Left lobe of liver (tissue), 2 donors: ENCODE measurements around the gene CCR6. TPM values are rescaled to one million over a fixed set of nuclear protein-coding genes. Genes with fewer than 3 reads are reported as not detected.
"Not testable (repeated sequence)": the region's sequence is repeated elsewhere in the genome, so short reads cannot be mapped to it uniquely, and the experiment has no call there.

Experiments used
- ATAC-seq: fragments of 200-7000 bp; cut with Tn5 transposase; one replicate; pipeline ENCODE4 v1.9.1; 2020; ENCODE audit warnings: mild to moderate bottlenecking, moderate library complexity
- DNase-seq: peaks from one replicate; pipeline ENCODE4 v3.0.0-alpha.2; 2020; ENCODE audit warnings: low spot score
- total RNA-seq: library from RNA; stranded (reverse); gene quantifications from one replicate; pipeline ENCODE4 v1.2.1, GENCODE V29; 2021
- donor health status: DM: no; HTN: no; CAD: no; lungs with moderate emphysema.
- donor health status: DM: no; HTN: yes; CAD: no.

CCR6 gene
- total RNA-seq, 1 donor from 2014 or later = not detected

DNA sequence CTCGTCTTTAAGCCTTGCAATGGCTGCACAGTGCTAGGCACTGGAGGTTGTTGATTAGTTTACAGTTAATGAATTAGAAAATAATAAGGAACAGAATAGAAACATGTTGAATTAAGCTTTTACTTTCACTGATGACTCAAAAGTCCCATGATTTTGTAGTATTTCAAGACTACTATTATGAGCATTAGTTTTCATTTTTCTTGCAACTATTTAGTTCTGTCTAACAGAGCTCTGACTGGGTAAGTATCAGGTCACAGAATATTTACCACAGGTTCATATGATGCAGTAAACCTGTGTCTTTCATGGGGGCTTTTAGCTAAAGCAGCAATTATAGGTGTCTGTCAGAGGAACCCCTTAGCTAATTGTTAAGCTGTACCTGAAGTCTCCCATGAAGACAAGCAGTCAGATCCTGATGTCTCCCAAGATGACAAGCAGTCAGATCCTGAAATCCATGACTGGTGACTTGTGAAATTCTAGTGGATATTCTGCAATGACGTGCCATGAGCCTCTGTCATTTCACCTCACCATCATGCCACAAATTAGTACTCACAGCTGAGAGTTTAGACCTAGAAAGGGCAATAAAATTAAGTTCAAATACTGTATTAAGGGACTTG lies 43.1 kb downstream of the CCR6 start:
- DNase-seq (no peak), ATAC-seq (no peak)

DNA sequence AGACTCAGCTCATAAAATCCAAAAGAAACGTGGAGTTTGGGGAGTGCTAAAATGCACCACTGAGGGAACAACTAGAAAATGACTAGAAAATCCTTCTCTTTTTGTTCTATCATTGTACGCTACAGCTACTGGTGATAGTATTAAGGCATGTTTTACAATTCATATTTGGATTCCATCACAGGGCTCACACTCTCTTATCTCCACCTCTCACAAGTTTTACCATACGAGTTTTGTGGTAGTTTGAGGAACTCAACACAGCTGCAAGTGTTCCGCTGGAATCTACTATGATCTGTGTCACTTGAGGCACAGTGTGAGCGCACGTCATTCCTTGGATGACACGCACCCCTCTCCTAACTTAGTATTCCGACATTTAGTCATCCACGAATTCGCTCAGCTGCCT lies 44.8 kb downstream of the CCR6 start:
- not testable (repeated sequence) for DNase-seq, ATAC-seq

DNA sequence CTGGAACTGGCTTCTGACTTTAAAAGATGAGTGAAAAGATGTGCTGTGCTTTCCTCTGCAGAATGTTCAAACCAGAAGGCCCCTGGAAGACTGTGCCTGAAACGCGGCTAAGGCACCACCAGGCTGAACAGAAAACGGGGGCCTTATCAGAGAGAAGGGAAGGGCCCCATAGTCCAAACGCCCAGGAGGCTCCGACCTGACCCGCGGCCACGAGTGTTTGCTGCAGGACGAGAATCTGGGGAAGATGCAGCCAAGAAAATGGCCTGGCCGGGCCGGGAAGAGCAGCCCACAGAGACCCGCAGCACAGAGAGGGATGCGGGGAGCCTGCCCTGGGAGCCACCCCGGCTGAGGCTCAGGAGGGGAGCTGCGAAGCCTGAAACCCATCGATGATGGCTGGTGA lies 45.4 kb downstream of the CCR6 start:
- DNase-seq, ATAC-seq: not testable (repeated sequence)

- not testable (repeated sequence) for DNase-seq, ATAC-seq
These were observed 47.0 kb downstream of the CCR6 start for GRCh38 chr6:167169867-167170266.

GRCh38 chr6:167171300-167171699 lies 48.4 kb downstream of the CCR6 start:
- not testable (repeated sequence) for ATAC-seq, DNase-seq

DNA sequence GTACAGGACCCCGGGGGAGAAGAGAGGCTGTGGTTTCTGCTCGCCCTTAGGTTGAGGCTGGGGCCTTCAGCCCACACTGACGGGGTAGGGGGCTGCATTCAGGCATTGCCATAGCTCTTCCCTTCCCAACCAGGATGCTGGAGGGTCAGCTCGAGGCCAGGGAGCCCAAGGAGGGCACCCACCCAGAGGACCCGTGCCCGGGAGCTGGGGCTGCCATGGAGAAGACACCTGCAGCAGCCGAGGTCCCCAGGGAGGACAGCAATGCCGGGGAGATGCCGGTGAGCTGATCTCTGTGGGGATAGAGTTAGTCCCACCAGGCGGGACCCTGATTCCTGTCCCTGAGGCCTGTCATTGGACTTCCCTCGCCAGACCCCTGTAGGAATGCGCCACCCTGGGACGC lies 49.1 kb downstream of the CCR6 start:
- ATAC-seq, DNase-seq: not testable (repeated sequence)

GRCh38 chr6:167177271-167177670 lies 54.4 kb downstream of the CCR6 start:
- DNase-seq, ATAC-seq: not testable (repeated sequence)

GRCh38 chr6:167178896-167179655 lies 56.2 kb downstream of the CCR6 start:
- ATAC-seq = not testable (repeated sequence)

GRCh38 chr6:167180086-167180485 lies 57.2 kb downstream of the CCR6 start:
- not testable (repeated sequence) for DNase-seq, ATAC-seq

More at GRCh38 chr6:167178896-167179655, 56.2 kb downstream of the CCR6 start:
- not testable (repeated sequence) for DNase-seq

DNA sequence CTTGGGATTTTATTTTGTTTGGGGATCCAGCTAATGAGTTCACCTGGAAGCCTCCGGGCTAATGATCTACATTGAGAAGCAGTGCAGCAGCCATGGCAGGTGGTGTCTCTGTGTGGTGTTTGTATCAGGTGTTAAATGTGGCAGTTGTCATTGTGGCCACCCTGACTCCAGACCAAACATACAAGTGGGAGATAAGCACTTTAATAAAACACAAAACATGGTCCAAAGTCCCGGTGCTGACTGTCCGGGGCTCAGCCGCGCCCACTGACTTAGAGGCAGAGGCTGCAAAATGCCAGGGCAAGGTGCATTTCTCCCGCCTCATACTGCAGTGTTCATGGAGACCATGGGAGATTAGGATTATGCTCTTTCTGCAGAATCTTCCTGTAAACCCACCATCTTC lies 58.5 kb downstream of the CCR6 start:
- ATAC-seq = peak; percentile 65
- not testable (repeated sequence) for DNase-seq

DNA sequence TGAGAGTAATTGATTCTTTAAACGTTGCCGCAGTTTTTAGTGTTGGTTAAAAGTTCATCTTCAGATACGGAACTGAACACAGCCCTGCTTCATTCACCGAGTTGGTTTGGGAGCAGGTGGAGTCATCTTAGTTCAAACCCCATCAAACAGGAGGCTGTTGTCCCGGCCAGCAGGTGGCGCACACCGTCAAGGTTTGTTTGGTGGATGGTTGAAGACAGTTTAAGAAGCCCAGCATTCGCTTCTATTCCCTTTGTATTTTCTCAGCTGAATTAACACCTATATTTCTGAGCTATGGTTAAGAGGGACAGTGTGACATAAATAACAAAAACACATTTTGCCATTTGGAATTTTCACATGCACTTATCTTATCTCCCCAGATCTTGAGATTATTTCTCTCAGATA lies 60.0 kb downstream of the CCR6 start:
- not testable (repeated sequence) for DNase-seq
- ATAC-seq = peak; percentile 94

DNA sequence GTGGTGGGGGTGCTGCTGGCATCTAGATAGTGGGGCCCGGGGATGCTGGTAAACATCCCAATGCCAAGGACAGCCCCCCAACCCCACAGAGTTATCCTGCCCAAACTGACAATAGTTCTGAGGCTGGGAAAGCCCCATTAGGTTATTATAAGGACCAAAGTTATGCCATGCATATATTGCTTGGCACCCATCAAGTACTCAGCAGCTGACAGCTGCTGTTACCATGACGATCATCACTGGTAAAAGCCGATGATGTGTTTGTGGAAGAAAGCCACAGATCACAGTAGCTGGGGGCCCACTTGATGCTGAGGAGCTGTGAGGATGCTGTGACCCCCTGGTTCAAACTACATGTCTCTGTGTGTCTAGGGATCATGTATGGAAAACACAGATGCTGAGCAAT lies 62.2 kb downstream of the CCR6 start:
- ATAC-seq, DNase-seq: not testable (repeated sequence)

GRCh38 chr6:167187275-167187674 lies 64.4 kb downstream of the CCR6 start:
- not testable (repeated sequence) for DNase-seq, ATAC-seq

Other genes with a start within 250 kb of the CCR6 start
- 22.3 TPM for gene RNASET2, start 166.5 kb upstream of the CCR6 start, total RNA-seq
- 17.7 TPM for gene CEP43, start 123.7 kb upstream of the CCR6 start, total RNA-seq
- gene GPR31, start 34.9 kb downstream of the CCR6 start, total RNA-seq = not detected
- 5.3 TPM for gene UNC93A, start 168.2 kb downstream of the CCR6 start, total RNA-seq
- not detected for gene TTLL2, start 202.0 kb downstream of the CCR6 start, total RNA-seq